NCI-H1436 treated with DMSO at 0.1 percent for 48 hours (cell line): Measurements from ENCODE around the gene ARHGEF28.

Experiments
- DNase-seq: peaks from one replicate; lab custom pipeline; 2025; lab: John Stamatoyannopoulos, UW

ARHGEF28 gene

DNA sequence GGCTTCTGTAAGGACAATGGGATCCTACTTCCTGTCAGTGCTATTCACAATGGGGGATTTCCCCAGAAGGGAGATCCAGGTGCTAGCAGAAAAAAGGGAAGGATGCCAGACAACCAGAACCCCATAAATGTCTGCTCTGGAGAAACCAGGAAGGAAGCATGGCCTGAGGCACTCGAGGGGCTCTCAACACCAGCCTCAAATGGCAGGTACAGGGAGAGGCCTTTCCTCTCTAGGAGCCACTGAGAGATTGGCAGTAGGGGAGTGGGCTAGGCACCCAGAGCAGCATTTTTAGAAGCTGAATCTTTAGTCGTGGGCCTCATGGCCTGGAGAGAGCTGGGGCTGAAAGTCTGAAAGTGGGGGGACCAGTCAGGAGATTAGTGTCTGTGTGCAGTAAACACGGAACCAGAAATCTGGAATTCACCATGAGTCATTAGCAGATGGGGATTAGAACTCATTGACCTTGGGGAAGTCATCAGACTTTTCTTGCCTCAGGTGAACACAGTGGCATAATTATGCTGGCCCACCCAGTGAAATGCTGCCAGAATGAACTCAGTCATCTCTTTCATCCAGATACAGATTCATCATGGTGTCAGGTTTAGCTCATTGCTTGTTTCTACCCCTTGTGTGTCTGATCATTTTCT, 28.3 kb downstream of the ARHGEF28 start:
- no peak for DNase-seq

DNA sequence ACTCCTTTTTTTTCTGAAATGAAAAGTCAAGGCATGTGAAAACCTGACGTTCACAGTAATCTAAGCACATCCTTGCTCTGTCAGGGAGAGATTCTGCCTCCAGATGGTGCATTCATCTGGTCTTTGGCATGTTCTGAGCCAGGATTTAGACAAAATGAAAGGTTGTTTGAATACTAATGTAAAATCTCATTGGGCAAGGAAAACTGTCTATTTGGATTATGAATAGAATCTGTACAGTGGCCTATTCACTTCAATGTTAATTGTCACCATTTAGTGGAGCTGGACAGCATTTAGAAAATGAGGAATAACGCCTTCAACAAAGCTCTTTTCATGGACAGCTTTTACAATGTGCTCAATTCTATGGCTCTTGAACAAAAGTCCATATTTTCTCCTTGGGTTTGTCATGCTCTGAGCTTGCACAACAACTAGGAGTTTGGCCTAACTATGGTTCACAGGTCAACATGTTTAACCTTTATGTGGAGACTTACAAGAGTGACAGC, 28.9 kb downstream of the ARHGEF28 start:
- no peak for DNase-seq

DNA sequence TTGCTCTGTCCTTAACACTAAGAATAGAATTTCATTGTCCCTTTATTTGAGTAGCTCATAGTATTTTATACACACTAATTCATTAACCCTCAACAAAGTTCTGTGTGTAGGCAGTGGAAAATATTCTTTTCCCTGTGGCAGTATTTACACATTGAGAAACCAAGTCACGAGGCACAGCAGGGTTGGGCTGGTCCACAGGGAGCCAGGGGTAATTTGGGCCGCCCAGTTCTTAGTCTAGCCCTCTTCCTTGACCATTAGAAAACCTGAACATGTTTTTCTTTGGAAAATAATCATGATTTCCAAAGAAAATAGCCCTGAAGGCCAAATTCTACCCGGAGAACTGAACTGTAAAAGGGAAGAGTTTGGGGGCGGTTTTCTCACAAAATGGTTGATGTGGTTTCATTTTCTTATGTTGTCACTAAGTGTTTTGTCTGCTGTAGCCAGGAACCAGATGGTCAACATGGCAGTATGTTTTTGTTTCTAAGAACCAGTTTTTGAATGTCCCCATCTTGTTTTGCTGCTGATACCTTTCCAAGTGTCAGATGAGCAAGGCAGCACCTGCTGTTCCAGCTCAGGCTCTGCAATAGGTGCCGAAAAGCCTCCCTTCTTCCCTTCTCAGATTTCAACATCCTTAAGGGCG, 29.6 kb downstream of the ARHGEF28 start:
- no peak for DNase-seq

GRCh38 chr5:73661753-73662152, 35.8 kb downstream of the ARHGEF28 start:
- DNase-seq = no peak

DNA sequence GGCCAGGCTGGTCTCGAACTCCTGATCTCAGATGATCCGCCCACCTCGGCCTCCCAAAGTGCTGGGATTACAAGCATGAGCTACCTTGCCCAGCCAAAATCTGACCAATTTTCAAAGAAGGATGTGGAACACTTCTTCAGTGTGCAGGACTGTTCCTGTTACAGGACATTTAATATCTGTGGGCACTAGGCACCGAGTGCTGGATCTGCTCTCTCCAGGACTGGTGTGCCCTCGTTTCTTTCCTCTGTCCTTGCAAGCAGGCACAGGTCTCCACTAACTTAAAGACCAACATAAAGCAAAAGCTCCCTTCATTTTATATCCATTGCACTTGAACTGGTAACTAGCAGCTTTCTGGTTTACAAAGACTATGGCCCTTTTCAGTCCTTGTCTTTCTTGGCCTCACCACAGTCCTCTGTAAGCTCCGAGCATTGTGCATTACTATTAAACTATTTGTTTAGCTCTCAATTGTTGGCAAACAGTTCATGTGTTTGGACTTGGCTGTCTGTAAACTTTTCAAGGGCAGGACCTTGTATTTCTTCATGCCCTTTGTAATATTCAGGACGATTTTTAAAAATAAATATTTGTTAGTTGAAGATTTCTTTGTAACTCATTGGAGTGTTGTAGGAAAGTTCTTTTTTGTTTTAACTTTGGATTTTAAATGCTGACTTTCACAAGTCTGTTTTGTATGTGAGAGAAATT, 37.3 kb downstream of the ARHGEF28 start:
- DNase-seq = no peak

- no peak for DNase-seq
Measured at GRCh38 chr5:73663860-73664240, 37.9 kb downstream of the ARHGEF28 start.

DNA sequence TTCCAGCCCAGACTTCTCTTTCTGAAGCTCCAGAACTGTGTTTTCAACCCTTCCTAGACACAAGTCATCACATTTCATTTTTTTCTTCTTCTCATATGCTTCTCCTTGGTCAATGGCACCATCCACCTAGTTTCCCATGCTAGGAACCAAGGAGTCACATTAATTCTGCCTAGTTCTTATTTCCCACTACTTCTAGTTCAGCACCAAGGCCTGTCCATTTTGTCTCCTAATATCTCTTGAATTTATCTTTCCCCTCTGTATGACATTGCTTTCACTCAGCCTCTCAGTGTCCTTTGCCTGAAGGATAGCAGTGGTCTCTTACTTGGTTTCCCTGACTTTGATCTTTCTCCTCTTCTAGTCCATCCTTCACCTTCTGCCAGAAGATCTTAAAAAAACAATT, 38.8 kb downstream of the ARHGEF28 start:
- DNase-seq = no peak

- DNase-seq = no peak
Measured at GRCh38 chr5:73666891-73667290, 40.9 kb downstream of the ARHGEF28 start.

- DNase-seq = no peak
Measured at GRCh38 chr5:73668017-73668416, 42.0 kb downstream of the ARHGEF28 start.

DNA sequence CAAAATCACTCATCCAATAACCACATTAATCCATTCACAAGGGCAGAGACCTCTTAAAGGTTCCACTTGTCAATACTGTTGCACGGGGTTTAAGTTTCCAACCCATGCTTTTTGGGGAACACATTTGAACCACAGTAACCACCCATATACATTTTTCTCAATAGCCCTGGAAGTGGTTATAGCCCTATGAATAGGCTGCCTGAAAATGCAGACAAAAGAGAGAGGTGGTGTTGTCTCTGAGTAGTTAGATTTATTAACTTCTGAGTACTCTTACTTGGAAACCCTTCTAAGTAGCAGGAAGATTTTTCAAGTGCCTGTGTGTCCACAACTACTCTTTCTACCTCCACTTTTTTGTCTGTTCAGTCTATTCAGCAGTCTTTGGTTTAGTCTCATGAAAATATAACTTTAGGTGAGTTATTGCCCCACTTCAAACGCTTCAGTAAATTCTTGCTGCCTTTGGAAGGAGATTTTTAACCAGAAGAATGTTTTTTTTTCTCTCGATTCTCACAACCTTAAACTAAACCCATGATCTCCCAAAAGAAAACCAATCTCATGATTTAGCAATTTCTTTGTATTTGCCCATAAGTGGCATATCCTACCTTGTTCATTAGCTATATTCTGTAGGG, 42.6 kb downstream of the ARHGEF28 start:
- no peak for DNase-seq

DNA sequence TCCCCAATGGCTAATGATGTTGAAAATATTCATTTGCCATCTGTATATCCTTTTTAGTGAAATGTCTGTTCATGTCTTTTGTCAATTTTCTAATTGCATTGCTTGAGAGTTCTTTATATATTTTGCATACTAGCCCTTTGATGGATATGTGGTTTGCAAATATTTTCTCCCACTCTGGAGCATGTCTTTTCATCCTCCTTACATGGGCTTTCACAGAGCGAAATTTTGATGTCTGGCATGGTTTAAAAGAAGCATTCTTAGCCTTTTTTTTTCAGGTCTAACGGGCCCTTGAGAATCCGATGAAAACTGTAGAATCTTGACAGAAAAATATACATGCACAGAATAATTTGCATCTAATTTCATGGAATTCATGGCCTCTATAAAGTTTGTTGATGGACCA, 44.7 kb downstream of the ARHGEF28 start:
- DNase-seq = no peak

DNA sequence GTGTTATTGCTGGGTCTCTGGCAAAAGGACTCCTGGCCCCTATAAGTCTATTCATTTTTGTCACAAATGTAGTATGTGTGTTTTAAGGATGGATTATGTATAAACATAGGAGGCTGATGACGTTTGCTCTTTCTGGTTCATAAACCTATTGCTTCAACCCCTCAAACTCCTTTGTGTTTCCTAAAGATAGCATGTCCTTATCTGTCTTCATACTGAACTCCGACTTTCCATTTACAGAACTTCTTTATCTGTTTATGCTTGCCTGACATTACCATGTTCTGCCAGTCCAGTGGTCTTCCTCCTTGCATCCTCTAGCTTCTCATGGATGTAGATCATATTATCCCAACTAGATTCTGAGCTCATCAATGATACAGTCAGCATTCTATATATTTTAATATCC, 46.1 kb downstream of the ARHGEF28 start:
- no peak for DNase-seq

DNA sequence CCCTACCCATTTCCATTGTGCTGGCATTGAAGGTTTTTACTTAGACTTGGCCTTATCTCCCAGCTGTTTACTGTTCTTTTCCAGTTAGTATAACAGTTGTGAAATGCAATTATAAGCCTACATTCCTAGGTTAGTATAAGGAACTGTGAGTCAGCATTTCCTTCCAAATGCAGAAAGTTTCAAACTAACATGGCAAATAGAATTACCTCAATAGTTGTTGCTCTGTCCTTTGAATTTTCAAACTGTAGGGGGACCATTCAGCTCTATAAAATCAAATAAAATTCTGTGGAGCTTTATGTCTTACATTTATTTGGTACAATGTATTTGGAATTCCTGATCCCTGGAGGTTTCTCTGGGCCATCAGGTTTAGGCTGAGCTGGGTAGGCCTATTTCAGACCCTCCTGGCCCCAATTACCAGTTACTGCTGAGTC, 47.2 kb downstream of the ARHGEF28 start:
- DNase-seq = no peak

DNA sequence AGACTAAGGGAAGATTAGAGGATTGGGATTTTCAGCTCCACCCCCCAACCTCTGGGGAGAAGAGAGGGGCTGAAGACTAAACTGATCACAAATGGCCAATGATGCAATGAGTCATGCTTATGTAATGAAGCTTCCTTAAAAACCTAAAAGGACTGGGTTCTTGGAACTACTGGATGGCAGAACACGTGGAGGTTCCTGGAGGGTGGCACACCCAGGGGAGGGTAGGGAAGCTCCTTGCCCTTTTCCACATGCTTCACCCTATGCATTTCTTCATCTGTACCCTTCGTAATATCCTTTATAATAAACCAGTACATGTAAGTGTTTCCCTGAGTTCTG, 48.6 kb downstream of the ARHGEF28 start:
- DNase-seq = no peak

DNA sequence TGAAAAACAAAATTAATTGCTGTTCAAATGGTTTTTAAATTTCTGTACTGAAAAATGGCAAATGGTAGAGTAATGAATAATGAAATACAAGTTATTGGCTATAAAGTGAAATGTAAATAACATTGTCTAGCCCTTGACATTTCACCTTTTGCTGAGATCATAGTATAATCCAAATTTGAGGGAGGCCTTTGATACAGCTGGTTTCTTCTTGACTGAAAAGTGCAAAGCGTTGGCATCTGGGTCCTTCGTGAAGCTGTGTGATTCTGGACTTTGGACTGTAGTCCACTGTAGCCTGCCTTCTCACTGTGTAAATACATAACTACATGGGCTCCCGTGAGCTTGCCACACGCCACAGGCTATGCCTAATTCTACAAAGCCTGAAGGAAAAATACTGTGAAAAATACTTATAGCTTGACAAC, 52.3 kb downstream of the ARHGEF28 start:
- no peak for DNase-seq

DNA sequence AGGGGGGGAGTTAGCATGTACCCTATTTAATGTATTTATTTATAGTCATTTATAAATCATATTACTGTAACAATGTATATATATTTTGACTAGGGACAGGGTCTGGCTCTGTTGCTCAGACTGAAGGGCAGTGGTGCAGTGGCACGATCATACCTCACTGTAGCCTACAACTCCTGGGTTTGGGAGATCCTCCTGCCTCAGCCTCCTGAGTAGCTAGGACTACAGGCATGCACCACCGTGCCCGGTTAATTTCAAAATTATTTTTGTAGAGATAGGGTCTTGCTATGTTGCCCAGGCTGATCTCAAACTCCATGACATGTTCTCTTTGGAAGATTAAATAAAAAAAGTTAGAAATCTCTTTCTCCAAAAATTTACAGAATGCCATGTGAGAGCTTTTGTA, 52.8 kb downstream of the ARHGEF28 start:
- no peak for DNase-seq

DNA sequence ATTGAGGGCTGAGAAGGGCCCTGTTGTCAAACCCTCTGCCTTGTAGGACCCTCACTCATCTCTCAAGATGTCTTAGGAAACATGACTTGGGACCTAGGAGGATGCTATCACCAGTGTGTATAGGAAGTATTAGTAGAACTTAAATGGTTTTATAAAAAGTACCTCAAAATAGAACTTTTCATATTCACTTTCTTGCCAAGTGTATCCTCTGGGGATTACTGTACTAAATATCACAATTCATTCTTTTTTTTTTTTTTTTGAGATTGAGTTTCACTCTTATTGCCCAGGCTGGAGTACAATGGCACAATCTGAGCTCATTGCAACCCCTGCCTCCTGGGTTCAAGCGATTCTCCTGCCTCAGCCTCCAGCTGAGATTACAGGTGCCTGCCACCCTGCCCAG, 56.2 kb downstream of the ARHGEF28 start:
- no peak for DNase-seq

GRCh38 chr5:73684691-73685090, 58.7 kb downstream of the ARHGEF28 start:
- DNase-seq = no peak

- DNase-seq = no peak
Measured at GRCh38 chr5:73686912-73687311, 60.9 kb downstream of the ARHGEF28 start.

DNA sequence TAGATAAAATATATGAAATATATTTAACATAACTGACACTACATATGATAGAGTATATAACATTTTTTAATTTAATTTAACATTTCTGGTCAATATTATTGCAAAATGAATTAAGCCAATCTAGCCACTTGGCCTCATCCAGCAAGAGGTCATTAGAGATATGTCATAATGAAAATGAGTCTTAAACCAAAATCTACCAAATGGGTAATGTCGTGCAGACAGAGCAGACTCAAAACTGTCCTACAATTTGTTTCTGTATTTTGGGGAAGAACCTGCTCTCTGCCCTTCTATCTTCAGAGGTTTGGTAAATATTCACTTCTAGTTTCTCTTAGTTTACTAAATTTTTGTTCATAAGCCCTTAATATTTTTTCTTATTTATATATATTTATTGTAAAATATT, 61.4 kb downstream of the ARHGEF28 start:
- DNase-seq = no peak

- no peak for DNase-seq
Measured at GRCh38 chr5:73690015-73690414, 64.0 kb downstream of the ARHGEF28 start.

DNA sequence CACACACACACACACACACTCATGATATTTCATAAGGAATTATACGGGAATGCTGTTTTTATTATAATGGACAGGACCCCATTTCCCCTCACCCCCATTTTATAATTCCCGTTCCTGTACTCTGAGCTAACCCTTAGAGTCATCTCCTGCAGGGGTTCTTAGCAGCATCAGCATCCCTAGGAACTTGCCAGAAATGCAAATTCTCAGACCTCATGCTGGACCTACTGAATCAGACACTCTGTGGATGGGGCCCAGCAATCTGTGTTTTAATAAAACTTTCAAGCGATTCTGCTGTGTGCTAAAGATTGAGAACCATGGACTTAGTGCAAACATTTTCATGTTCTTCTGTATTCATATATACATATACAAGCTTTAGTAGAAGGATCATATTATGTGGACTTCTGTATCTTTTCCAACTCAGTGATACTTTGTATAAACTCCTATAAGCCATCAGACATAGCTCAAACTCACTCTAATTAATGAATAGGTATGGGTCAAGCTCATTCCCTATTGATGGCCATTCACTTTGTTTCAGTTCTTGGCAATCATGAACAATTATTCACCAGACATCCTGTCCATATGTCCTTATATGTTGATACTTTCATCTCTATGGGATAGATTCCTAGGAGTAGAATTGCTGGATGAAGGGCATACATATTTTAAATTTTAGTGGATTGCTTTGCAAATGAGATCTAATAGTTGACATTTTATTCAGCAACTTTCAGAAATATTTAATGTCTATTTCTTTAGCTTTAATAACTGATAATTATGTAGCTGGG, 65.5 kb downstream of the ARHGEF28 start:
- DNase-seq = no peak
